ENCODE data around the gene CECR2.

The CECR2 gene

DNA sequence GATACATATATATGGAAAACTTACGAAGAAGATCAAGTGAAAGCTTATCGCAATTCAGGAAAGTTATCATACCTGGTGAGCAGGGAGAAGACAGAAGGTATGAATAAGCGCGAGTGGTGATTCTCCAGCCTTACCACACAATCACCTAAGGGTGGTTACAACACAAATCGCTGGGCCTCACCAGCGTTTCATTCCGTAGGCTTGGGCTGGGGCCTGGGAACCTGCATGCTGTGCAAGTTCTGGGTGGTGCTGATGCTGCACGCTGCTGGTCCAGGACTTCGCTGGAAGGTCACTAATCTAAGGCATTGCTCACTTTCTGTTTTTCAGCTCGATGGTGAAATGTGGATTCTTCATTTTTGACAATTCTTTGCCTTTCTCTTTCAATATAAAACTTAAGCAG lies 117.5 kb downstream of the CECR2 start:
- no peak for TF ChIP-seq ISL1 (CRISPR knock-in tag; IDR thresholded peaks at IDR 0.05)
- TF ChIP-seq, protein P1, sequence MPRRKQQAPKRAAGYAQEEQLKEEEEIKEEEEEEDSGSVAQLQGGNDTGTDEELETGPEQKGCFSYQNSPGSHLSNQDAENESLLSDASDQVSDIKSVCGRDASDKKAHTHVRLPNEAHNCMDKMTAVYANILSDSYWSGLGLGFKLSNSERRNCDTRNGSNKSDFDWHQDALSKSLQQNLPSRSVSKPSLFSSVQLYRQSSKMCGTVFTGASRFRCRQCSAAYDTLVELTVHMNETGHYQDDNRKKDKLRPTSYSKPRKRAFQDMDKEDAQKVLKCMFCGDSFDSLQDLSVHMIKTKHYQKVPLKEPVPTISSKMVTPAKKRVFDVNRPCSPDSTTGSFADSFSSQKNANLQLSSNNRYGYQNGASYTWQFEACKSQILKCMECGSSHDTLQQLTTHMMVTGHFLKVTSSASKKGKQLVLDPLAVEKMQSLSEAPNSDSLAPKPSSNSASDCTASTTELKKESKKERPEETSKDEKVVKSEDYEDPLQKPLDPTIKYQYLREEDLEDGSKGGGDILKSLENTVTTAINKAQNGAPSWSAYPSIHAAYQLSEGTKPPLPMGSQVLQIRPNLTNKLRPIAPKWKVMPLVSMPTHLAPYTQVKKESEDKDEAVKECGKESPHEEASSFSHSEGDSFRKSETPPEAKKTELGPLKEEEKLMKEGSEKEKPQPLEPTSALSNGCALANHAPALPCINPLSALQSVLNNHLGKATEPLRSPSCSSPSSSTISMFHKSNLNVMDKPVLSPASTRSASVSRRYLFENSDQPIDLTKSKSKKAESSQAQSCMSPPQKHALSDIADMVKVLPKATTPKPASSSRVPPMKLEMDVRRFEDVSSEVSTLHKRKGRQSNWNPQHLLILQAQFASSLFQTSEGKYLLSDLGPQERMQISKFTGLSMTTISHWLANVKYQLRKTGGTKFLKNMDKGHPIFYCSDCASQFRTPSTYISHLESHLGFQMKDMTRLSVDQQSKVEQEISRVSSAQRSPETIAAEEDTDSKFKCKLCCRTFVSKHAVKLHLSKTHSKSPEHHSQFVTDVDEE (CRISPR knock-in tag; IDR thresholded peaks at IDR 0.05) = no peak
- no peak for TF ChIP-seq ESRRG (CRISPR knock-in tag; IDR thresholded peaks at IDR 0.05)
- TF ChIP-seq ZNF70 (CRISPR knock-in tag; IDR thresholded peaks at IDR 0.05) = no peak
- TF ChIP-seq, protein P2, sequence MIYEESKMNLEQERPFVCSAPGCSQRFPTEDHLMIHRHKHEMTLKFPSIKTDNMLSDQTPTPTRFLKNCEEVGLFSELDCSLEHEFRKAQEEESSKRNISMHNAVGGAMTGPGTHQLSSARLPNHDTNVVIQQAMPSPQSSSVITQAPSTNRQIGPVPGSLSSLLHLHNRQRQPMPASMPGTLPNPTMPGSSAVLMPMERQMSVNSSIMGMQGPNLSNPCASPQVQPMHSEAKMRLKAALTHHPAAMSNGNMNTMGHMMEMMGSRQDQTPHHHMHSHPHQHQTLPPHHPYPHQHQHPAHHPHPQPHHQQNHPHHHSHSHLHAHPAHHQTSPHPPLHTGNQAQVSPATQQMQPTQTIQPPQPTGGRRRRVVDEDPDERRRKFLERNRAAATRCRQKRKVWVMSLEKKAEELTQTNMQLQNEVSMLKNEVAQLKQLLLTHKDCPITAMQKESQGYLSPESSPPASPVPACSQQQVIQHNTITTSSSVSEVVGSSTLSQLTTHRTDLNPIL (CRISPR knock-in tag; IDR thresholded peaks at IDR 0.05; ENCODE audit: low read depth) = no peak
- TF ChIP-seq TOX (CRISPR knock-in tag; IDR thresholded peaks at IDR 0.05; ENCODE audit: borderline replicate concordance) = no peak
- TF ChIP-seq ZC3H10 (CRISPR knock-in tag; IDR thresholded peaks at IDR 0.05) = no peak
- no peak for TF ChIP-seq ZNF8 (CRISPR knock-in tag; IDR thresholded peaks at IDR 0.05)
- TF ChIP-seq SNAI2 (CRISPR knock-in tag; IDR thresholded peaks at IDR 0.05) = no peak
- TF ChIP-seq, protein P3, sequence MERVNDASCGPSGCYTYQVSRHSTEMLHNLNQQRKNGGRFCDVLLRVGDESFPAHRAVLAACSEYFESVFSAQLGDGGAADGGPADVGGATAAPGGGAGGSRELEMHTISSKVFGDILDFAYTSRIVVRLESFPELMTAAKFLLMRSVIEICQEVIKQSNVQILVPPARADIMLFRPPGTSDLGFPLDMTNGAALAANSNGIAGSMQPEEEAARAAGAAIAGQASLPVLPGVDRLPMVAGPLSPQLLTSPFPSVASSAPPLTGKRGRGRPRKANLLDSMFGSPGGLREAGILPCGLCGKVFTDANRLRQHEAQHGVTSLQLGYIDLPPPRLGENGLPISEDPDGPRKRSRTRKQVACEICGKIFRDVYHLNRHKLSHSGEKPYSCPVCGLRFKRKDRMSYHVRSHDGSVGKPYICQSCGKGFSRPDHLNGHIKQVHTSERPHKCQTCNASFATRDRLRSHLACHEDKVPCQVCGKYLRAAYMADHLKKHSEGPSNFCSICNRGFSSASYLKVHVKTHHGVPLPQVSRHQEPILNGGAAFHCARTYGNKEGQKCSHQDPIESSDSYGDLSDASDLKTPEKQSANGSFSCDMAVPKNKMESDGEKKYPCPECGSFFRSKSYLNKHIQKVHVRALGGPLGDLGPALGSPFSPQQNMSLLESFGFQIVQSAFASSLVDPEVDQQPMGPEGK (CRISPR knock-in tag; IDR thresholded peaks at IDR 0.05; ENCODE audit: borderline replicate concordance) = no peak
- TF ChIP-seq, protein P4, sequence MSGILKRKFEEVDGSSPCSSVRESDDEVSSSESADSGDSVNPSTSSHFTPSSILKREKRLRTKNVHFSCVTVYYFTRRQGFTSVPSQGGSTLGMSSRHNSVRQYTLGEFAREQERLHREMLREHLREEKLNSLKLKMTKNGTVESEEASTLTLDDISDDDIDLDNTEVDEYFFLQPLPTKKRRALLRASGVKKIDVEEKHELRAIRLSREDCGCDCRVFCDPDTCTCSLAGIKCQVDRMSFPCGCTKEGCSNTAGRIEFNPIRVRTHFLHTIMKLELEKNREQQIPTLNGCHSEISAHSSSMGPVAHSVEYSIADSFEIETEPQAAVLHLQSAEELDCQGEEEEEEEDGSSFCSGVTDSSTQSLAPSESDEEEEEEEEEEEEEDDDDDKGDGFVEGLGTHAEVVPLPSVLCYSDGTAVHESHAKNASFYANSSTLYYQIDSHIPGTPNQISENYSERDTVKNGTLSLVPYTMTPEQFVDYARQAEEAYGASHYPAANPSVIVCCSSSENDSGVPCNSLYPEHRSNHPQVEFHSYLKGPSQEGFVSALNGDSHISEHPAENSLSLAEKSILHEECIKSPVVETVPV (CRISPR knock-in tag; IDR thresholded peaks at IDR 0.05) = no peak
- TF ChIP-seq GLIS3 (CRISPR knock-in tag; IDR thresholded peaks at IDR 0.05) = no peak
- TF ChIP-seq ARNTL (CRISPR knock-in tag; IDR thresholded peaks at IDR 0.05; ENCODE audit: borderline replicate concordance, low read depth) = no peak
- TF ChIP-seq CSDC2 (CRISPR knock-in tag; IDR thresholded peaks at IDR 0.05) = no peak
- no peak for TF ChIP-seq RARB (CRISPR knock-in tag; IDR thresholded peaks at IDR 0.05)
- TF ChIP-seq ZNF565 (CRISPR knock-in tag; conservative IDR thresholded peaks at IDR 0.05; ENCODE audit: low read depth) = no peak
- no peak for TF ChIP-seq ZFP3 (CRISPR knock-in tag; IDR thresholded peaks at IDR 0.05)
- TF ChIP-seq, protein P5, sequence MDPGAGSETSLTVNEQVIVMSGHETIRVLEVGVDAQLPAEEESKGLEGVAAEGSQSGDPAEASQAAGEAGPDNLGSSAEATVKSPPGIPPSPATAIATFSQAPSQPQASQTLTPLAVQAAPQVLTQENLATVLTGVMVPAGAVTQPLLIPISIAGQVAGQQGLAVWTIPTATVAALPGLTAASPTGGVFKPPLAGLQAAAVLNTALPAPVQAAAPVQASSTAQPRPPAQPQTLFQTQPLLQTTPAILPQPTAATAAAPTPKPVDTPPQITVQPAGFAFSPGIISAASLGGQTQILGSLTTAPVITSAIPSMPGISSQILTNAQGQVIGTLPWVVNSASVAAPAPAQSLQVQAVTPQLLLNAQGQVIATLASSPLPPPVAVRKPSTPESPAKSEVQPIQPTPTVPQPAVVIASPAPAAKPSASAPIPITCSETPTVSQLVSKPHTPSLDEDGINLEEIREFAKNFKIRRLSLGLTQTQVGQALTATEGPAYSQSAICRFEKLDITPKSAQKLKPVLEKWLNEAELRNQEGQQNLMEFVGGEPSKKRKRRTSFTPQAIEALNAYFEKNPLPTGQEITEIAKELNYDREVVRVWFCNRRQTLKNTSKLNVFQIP (CRISPR knock-in tag; IDR thresholded peaks at IDR 0.05; ENCODE audit: borderline replicate concordance, low read depth) = no peak
- no peak for TF ChIP-seq TCF4 (CRISPR knock-in tag; IDR thresholded peaks at IDR 0.05; ENCODE audit: borderline replicate concordance)
- no peak for TF ChIP-seq ZFP30 (CRISPR knock-in tag; IDR thresholded peaks at IDR 0.05)
- ATAC-seq = no peak

DNA sequence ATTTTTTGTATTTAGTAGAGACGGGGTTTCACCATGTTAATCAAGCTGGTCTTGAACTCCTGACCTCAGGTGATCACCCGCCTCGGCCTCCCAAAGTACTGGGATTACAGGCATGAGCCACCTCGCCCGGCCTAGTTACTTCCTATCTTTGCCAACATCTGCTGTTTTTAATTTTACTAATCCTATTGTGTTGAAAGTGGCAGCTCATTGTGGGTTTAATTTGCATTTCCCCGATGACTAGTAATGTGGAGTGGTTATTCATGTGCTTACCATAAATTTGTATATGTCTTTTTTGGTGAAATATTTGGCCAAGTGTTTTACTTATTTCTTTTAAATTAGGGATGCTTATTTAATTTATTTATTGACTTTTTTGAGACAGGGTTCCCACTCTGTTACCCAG lies 119.8 kb downstream of the CECR2 start:
- ATAC-seq = no peak
- TF ChIP-seq, protein P2 (CRISPR knock-in tag; IDR thresholded peaks at IDR 0.05; ENCODE audit: low read depth) = no peak
- no peak for TF ChIP-seq SNAI2 (CRISPR knock-in tag; IDR thresholded peaks at IDR 0.05)
- TF ChIP-seq ZC3H10 (CRISPR knock-in tag; IDR thresholded peaks at IDR 0.05) = no peak
- TF ChIP-seq ESRRG (CRISPR knock-in tag; IDR thresholded peaks at IDR 0.05) = no peak
- no peak for TF ChIP-seq ZNF70 (CRISPR knock-in tag; IDR thresholded peaks at IDR 0.05)
- TF ChIP-seq, protein P4 (CRISPR knock-in tag; IDR thresholded peaks at IDR 0.05) = no peak
- no peak for TF ChIP-seq BACH2 (CRISPR knock-in tag; IDR thresholded peaks at IDR 0.05; ENCODE audit: borderline replicate concordance)
- TF ChIP-seq OSR1 (CRISPR knock-in tag; IDR thresholded peaks at IDR 0.05) = no peak
- TF ChIP-seq GLIS3 (CRISPR knock-in tag; IDR thresholded peaks at IDR 0.05) = no peak
- TF ChIP-seq TOX (CRISPR knock-in tag; IDR thresholded peaks at IDR 0.05; ENCODE audit: borderline replicate concordance) = no peak
- TF ChIP-seq, protein P3 (CRISPR knock-in tag; IDR thresholded peaks at IDR 0.05; ENCODE audit: borderline replicate concordance) = no peak
- TF ChIP-seq CSDC2 (CRISPR knock-in tag; IDR thresholded peaks at IDR 0.05) = no peak
- no peak for TF ChIP-seq ZNF8 (CRISPR knock-in tag; IDR thresholded peaks at IDR 0.05)
- no peak for TF ChIP-seq PPARA (CRISPR knock-in tag; IDR thresholded peaks at IDR 0.05; ENCODE audit: borderline replicate concordance)
- no peak for TF ChIP-seq ZNF565 (CRISPR knock-in tag; conservative IDR thresholded peaks at IDR 0.05; ENCODE audit: low read depth)
- no peak for TF ChIP-seq ZFP3 (CRISPR knock-in tag; IDR thresholded peaks at IDR 0.05)
- no peak for TF ChIP-seq ZFP30 (CRISPR knock-in tag; IDR thresholded peaks at IDR 0.05)
- TF ChIP-seq ISL1 (CRISPR knock-in tag; IDR thresholded peaks at IDR 0.05) = no peak

All from SK-N-SH treated with all-trans-retinoic acid at 6 μM for 48 hours (cell line).